CD4-positive, alpha-beta memory T cell (primary cell): ENCODE results near the gene TAS1R2. TPM values are rescaled to one million over a fixed set of nuclear protein-coding genes. Genes with fewer than 3 reads are reported as not detected.
"Not testable (repeated sequence)": the region's sequence is repeated elsewhere in the genome, so short reads cannot be mapped to it uniquely, and the experiment has no call there.

Experiments used
- CTCF ChIA-PET: fragments of 350-600 bp; sonication (Branson Sonifier 250); formaldehyde crosslinking; loops from one replicate; lab custom pipeline; 2021; ENCODE audit warnings: inconsistent platforms; ENCODE audit not compliant: partially characterized antibody; lab: Charles Lee
- POLR2A ChIA-PET: fragments of 350-600 bp; sonication (Branson Sonifier 250); formaldehyde crosslinking; loops from one replicate; lab custom pipeline; 2021; ENCODE audit not compliant: partially characterized antibody; lab: Charles Lee
- DNase-seq, 5 donors: peaks; one replicate each; pipeline versions ENCODE4 v3.0.0 to v3.0.0-alpha.2; 2020 to 2022; ENCODE audit warnings: mixed read lengths in 1 of 5
- H3K27ac ChIP-seq: one replicate; pipeline ENCODE4 v1.7.0; 2013; ENCODE audit warnings: low read depth, low read length
- H3K27me3 ChIP-seq: 2 replicates; pipeline ENCODE4 v1.7.0; 2013; ENCODE audit warnings: mild to moderate bottlenecking, low read length, moderate library complexity; ENCODE audit not compliant: insufficient read depth
- H3K36me3 ChIP-seq: 2 replicates; pipeline ENCODE4 v1.7.0; 2013; ENCODE audit warnings: mild to moderate bottlenecking, low read length, moderate library complexity; ENCODE audit not compliant: insufficient read depth
- H3K4me1 ChIP-seq: 2 replicates; pipeline ENCODE4 v1.7.0; 2013; ENCODE audit warnings: mild to moderate bottlenecking, low read length, moderate library complexity; ENCODE audit not compliant: insufficient read depth
- H3K4me3 ChIP-seq, 2 donors: one replicate each; pipeline ENCODE4 v1.7.0; 2013; ENCODE audit warnings: low read length in 2 of 2, mild to moderate bottlenecking in 1 of 2
- H3K9me3 ChIP-seq, 2 donors: one replicate each; pipeline ENCODE4 v1.7.0; 2013; ENCODE audit warnings: low read length in 2 of 2, control low read depth in 1 of 2; ENCODE audit not compliant: control insufficient read depth in 1 of 2
- H3K27ac Mint-ChIP-seq, 7 donors: one replicate each; pipeline ENCODE4 v1.8.0; 2020 to 2021; ENCODE audit warnings: mixed read lengths in 7 of 7, mild to moderate bottlenecking in 6 of 7, inconsistent platforms in 3 of 7, moderate library complexity in 3 of 7
- H3K27me3 Mint-ChIP-seq, 2 donors: one replicate each; pipeline ENCODE4 v1.8.0; 2020 to 2021; ENCODE audit warnings: mixed read lengths in 2 of 2
- H3K36me3 Mint-ChIP-seq, 2 donors: one replicate each; pipeline ENCODE4 v1.8.0; 2020 to 2021; ENCODE audit warnings: mixed read lengths in 2 of 2, inconsistent platforms in 1 of 2, mild to moderate bottlenecking in 1 of 2
- H3K4me1 Mint-ChIP-seq, 4 donors: one replicate each; pipeline ENCODE4 v1.8.0; 2020 to 2021; ENCODE audit warnings: mixed read lengths in 4 of 4, mild to moderate bottlenecking in 1 of 4
- H3K4me3 Mint-ChIP-seq, 8 donors: one replicate each; pipeline ENCODE4 v1.8.0; 2020 to 2021; ENCODE audit warnings: mixed read lengths in 8 of 8, mild to moderate bottlenecking in 7 of 8, moderate library complexity in 6 of 8, inconsistent platforms in 3 of 8
- H3K9me3 Mint-ChIP-seq, 8 donors: one replicate each; pipeline ENCODE4 v1.8.0; 2020 to 2021; ENCODE audit warnings: mixed read lengths in 8 of 8, mild to moderate bottlenecking in 5 of 8, inconsistent platforms in 3 of 8, moderate library complexity in 1 of 8
- intact Hi-C: fragments of 100-400 bp; cut with micrococcal nuclease; formaldehyde crosslinking; loops from one replicate; pipeline ENCODE4 v1.15.1; 2023
- polyA plus RNA-seq, 2 donors: library from polyadenylated mRNA; unstranded; fragments of 300-500 nt; fragmentation: Illumina TruSeq; gene quantifications; one replicate each; pipeline ENCODE4 v1.2.3, GENCODE V29; 2021
- total RNA-seq, 2 experiments: library from RNA; stranded (reverse); gene quantifications; one replicate each; pipeline ENCODE4 v1.2.3, GENCODE V29; 2021

TAS1R2 gene
- total and polyA plus RNA-seq, 4 experiments from 2014 or later: not detected

GRCh38 chr1:18893120-18893519 lies 33.7 kb upstream of the TAS1R2 start:
- Mint-ChIP-seq H3K4me1 (no peaks in the 10 kb centered on the region), H3K9me3 (no peaks in the 10 kb centered on the region), H3K36me3 (no peaks in the 10 kb centered on the region), H3K27ac (peak overlapping the region in 1 of 7 donors; percentile 19), H3K4me3 (no peak overlapping the region), H3K27me3 (no peaks in the 10 kb centered on the region)
- ChIA-PET POLR2A (no interaction called here), CTCF (interaction anchor here (1.4 to 4.2 kb wide), 3 partner anchors 9 to 20 kb away, joined by 6 to 20 read pairs (median 14); no protein-coding TSS in a partner anchor)
- H3K4me1 ChIP-seq: no peaks in the 10 kb centered on the region
- no peaks in the 10 kb centered on the region for H3K36me3 ChIP-seq
- DNase-seq: peak in 1 of 5 donors; percentile 8
- no peak overlapping the region for H3K4me3 ChIP-seq
- intact Hi-C loops: no loop called here
- no peak overlapping the region for H3K27ac ChIP-seq
- no peaks in the 10 kb centered on the region for H3K27me3 ChIP-seq
- H3K9me3 ChIP-seq: no peaks in the 10 kb centered on the region

GRCh38 chr1:18891858-18892257 lies 32.4 kb upstream of the TAS1R2 start:
- H3K4me3 Mint-ChIP-seq, H3K27me3 Mint-ChIP-seq, H3K4me1 ChIP-seq, H3K27me3 ChIP-seq, H3K27ac Mint-ChIP-seq, intact Hi-C loops, H3K9me3 Mint-ChIP-seq, H3K9me3 ChIP-seq, H3K36me3 ChIP-seq, H3K4me1 Mint-ChIP-seq, DNase-seq, H3K36me3 Mint-ChIP-seq, POLR2A ChIA-PET, H3K27ac ChIP-seq, H3K4me3 ChIP-seq: not testable (repeated sequence)
- CTCF ChIA-PET: interaction anchor here (1.4 to 2.2 kb wide), 3 partner anchors 8 to 16 kb away, joined by 6 to 14 read pairs (median 6); partner anchors contain the start of gene ALDH4A1

- Mint-ChIP-seq H3K4me1 (no peaks in the 10 kb centered on the region), H3K9me3 (no peaks in the 10 kb centered on the region), H3K27me3 (no peaks in the 10 kb centered on the region), H3K27ac (no peak overlapping the region), H3K36me3 (no peaks in the 10 kb centered on the region), H3K4me3 (no peak overlapping the region)
- POLR2A ChIA-PET: no interaction called here
- Histone ChIP-seq H3K4me3 (no peak overlapping the region), H3K36me3 (no peaks in the 10 kb centered on the region), H3K4me1 (no peaks in the 10 kb centered on the region), H3K9me3 (no peaks in the 10 kb centered on the region), H3K27me3 (no peaks in the 10 kb centered on the region), H3K27ac (no peak overlapping the region)
- CTCF ChIA-PET: interaction anchor here (1.9 kb wide), 1 partner anchor 11 kb away, joined by 6 read pairs; the partner anchor contains the start of gene ALDH4A1
- intact Hi-C loops: no loop called here
- no peak for DNase-seq
Observed at GRCh38 chr1:18891426-18891780, 31.9 kb upstream of the TAS1R2 start.

- Mint-ChIP-seq H3K36me3 (no peaks in the 10 kb centered on the region), H3K27ac (no peak overlapping the region), H3K9me3 (no peaks in the 10 kb centered on the region), H3K4me1 (no peaks in the 10 kb centered on the region), H3K4me3 (no peak overlapping the region), H3K27me3 (no peaks in the 10 kb centered on the region)
- Histone ChIP-seq H3K27ac (no peak overlapping the region), H3K4me1 (no peaks in the 10 kb centered on the region), H3K27me3 (no peaks in the 10 kb centered on the region), H3K36me3 (no peaks in the 10 kb centered on the region), H3K9me3 (no peaks in the 10 kb centered on the region), H3K4me3 (no peak overlapping the region)
- ChIA-PET CTCF (interaction anchor here (1.9 kb wide), 1 partner anchor 12 kb away, joined by 6 read pairs; the partner anchor contains the start of gene ALDH4A1), POLR2A (no interaction called here)
- peak in 1 of 5 donors; percentile 4 for DNase-seq
- intact Hi-C loops: no loop called here
Observed at GRCh38 chr1:18890706-18891425, 31.4 kb upstream of the TAS1R2 start.

- intact Hi-C loops: no loop called here
- Mint-ChIP-seq H3K27ac (no peak overlapping the region), H3K4me3 (no peak overlapping the region), H3K9me3 (no peaks in the 10 kb centered on the region), H3K4me1 (peaks cover 0 to 5% (median 0%) of the 10 kb centered on the region in 4 donors), H3K27me3 (no peaks in the 10 kb centered on the region), H3K36me3 (no peaks in the 10 kb centered on the region)
- H3K9me3 ChIP-seq: no peaks in the 10 kb centered on the region
- H3K4me3 ChIP-seq: no peak overlapping the region
- ChIA-PET POLR2A (no interaction called here), CTCF (interaction anchor here (3.2 to 4.5 kb wide), 4 partner anchors 22 to 212 kb away, joined by 17 to 102 read pairs (median 34); no protein-coding TSS in a partner anchor)
- no peak overlapping the region for H3K27ac ChIP-seq
- DNase-seq: no peak
- H3K27me3 ChIP-seq: no peaks in the 10 kb centered on the region
- H3K36me3 ChIP-seq: no peaks in the 10 kb centered on the region
- no peaks in the 10 kb centered on the region for H3K4me1 ChIP-seq
Observed at GRCh38 chr1:18886003-18886335, 26.5 kb upstream of the TAS1R2 start.

GRCh38 chr1:18885311-18886002 lies 26.0 kb upstream of the TAS1R2 start:
- CTCF ChIA-PET: interaction anchor here (1.3 to 4.5 kb wide), 10 partner anchors 14 to 213 kb away, joined by 3 to 102 read pairs (median 12); no protein-coding TSS in a partner anchor
- POLR2A ChIA-PET: no interaction called here

GRCh38 chr1:18884727-18885126 lies 25.3 kb upstream of the TAS1R2 start:
- Mint-ChIP-seq H3K4me1 (peaks cover 0 to 5% (median 0%) of the 10 kb centered on the region in 4 donors), H3K36me3 (no peaks in the 10 kb centered on the region), H3K9me3 (no peaks in the 10 kb centered on the region), H3K4me3 (no peak overlapping the region), H3K27ac (peak overlapping the region in 1 of 7 donors; percentile 60), H3K27me3 (no peaks in the 10 kb centered on the region)
- no peak for DNase-seq
- H3K27ac ChIP-seq: no peak overlapping the region
- intact Hi-C loops: loop anchor here (1.0 kb wide), 3 partner anchors 18 to 88 kb away; partner anchors contain the start of gene ALDH4A1
- CTCF ChIA-PET: interaction anchor here (0.8 to 4.5 kb wide), 25 partner anchors 8 to 356 kb away, joined by 3 to 102 read pairs (median 6); no protein-coding TSS in a partner anchor
- POLR2A ChIA-PET: interaction anchor here (1.2 kb wide), 1 partner anchor 18 kb away, joined by 9 read pairs; the partner anchor contains the start of gene ALDH4A1
- no peaks in the 10 kb centered on the region for H3K4me1 ChIP-seq
- no peaks in the 10 kb centered on the region for H3K36me3 ChIP-seq
- H3K9me3 ChIP-seq: no peaks in the 10 kb centered on the region
- H3K27me3 ChIP-seq: no peaks in the 10 kb centered on the region
- no peak overlapping the region for H3K4me3 ChIP-seq

More at GRCh38 chr1:18885311-18886002, 26.0 kb upstream of the TAS1R2 start:
- Histone ChIP-seq H3K9me3 (no peaks in the 10 kb centered on the region), H3K27ac (no peak overlapping the region), H3K4me3 (no peak overlapping the region), H3K4me1 (no peaks in the 10 kb centered on the region), H3K27me3 (no peaks in the 10 kb centered on the region), H3K36me3 (no peaks in the 10 kb centered on the region)
- no peaks in the 10 kb centered on the region for H3K9me3 Mint-ChIP-seq
- no peak overlapping the region for H3K4me3 Mint-ChIP-seq
- no peaks in the 10 kb centered on the region for H3K36me3 Mint-ChIP-seq
- H3K27ac Mint-ChIP-seq: no peak overlapping the region
- H3K27me3 Mint-ChIP-seq: no peaks in the 10 kb centered on the region
- H3K4me1 Mint-ChIP-seq: peaks cover 0 to 5% (median 0%) of the 10 kb centered on the region in 4 donors
- intact Hi-C loops: no loop called here
- DNase-seq: no peak
